ENCODE data around the gene MFSD12.
"Not testable (repeated sequence)": the region's sequence is repeated elsewhere in the genome, so short reads cannot be mapped to it uniquely, and the experiment has no call there.

The MFSD12 gene

GRCh38 chr19:3521104-3521445, 36.3 kb downstream of the MFSD12 start:
- no peak for DNase-seq

- DNase-seq = no peak
Observed at GRCh38 chr19:3520166-3521103, 37.0 kb downstream of the MFSD12 start.

- DNase-seq = no peak
Observed at GRCh38 chr19:3519126-3519525, 38.3 kb downstream of the MFSD12 start.

- DNase-seq = no peak
Observed at GRCh38 chr19:3518659-3519058, 38.7 kb downstream of the MFSD12 start.

GRCh38 chr19:3518255-3518654, 39.1 kb downstream of the MFSD12 start:
- no peak for DNase-seq

GRCh38 chr19:3517638-3518037, 39.7 kb downstream of the MFSD12 start:
- DNase-seq = no peak

GRCh38 chr19:3516675-3517207, 40.6 kb downstream of the MFSD12 start:
- peak; percentile 49 for DNase-seq

- DNase-seq = no peak
Observed at GRCh38 chr19:3515891-3516422, 41.4 kb downstream of the MFSD12 start.

GRCh38 chr19:3514930-3515329, 42.5 kb downstream of the MFSD12 start:
- DNase-seq = no peak

- no peak for DNase-seq
Observed at GRCh38 chr19:3513229-3514140, 43.9 kb downstream of the MFSD12 start.

GRCh38 chr19:3512562-3513228, 44.7 kb downstream of the MFSD12 start:
- no peak for DNase-seq

- DNase-seq = no peak
Observed at GRCh38 chr19:3511506-3512251, 45.7 kb downstream of the MFSD12 start.

- no peak for DNase-seq
Observed at GRCh38 chr19:3510727-3511126, 46.7 kb downstream of the MFSD12 start.

- peak; percentile 71 for DNase-seq
Observed at GRCh38 chr19:3509566-3509989, 47.8 kb downstream of the MFSD12 start.

- no peak for DNase-seq
Observed at GRCh38 chr19:3508771-3509535, 48.4 kb downstream of the MFSD12 start.

GRCh38 chr19:3508121-3508661, 49.2 kb downstream of the MFSD12 start:
- DNase-seq = not testable (repeated sequence)

- DNase-seq = peak; percentile 36
Observed at GRCh38 chr19:3507371-3508120, 49.8 kb downstream of the MFSD12 start.

GRCh38 chr19:3506384-3507340, 50.7 kb downstream of the MFSD12 start:
- DNase-seq = peak; percentile 43

All from activated CD4-positive, alpha-beta T cell treated with anti-CD3 and anti-CD28 coated beads for 48 hours (primary cell).